ENCODE data around the gene ALKBH5.

Gene ALKBH5

DNA sequence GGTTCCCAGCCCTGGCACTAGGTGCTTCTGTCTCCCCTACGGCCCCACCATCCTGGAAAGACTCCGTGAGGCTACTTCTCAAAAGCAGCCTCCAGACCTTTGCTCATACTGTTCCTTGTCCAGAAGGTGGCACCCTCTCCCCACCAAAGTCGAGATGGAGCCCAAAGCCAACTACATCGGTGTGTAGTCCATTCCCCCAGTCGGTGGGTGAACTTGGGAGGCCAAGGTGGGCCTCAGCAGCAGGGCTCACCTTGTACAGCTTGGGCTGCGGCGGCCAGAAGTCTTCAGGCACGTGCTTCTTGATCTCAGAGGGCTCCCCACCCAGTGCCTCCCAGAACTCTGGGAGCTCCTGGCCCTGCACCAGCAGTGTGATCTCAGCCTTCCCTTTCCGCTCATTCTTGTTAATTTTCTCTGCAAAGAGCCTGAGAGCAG lies 64.7 kb downstream of the ALKBH5 start:
- DNase-seq = peak; percentile 72

DNA sequence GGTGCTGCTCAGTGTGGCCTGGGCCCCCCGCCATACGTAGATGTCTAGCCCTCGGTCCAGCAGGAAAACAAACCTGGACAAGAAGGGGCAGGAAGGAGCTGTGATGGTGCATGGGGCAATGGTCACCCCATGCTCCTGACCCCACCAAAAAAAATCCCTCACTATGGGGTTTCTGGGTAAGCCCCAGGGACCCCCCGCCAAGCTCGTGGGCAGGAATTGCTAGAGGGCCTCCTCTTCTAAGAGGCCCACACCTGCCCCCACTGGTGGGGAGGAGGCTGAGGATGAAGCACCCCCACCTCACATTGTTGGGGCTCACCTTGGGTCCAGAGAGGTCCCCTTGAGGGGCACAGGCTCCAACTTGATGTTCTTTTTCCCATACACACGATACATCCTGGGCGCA lies 65.2 kb downstream of the ALKBH5 start:
- no peak for DNase-seq

DNA sequence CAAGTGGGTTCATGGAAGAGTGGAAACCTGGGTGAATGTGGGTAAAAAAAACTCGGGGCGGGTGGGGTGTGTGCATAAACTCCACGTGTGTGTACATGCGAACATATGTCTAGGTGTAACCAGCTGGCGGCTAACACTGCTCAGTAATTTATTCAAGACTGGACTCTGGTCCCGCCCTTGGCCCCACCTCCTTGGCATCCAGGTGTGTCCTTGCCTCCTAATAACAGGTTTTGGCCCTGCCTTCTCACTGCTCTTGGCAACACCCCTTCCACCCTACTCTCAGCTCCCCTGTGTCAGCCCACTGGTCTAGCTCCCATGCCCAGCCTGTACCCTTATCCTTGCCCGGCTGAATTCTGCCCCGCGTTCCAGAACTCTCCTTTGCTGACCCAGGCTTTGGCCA lies 66.6 kb downstream of the ALKBH5 start:
- DNase-seq = no peak

DNA sequence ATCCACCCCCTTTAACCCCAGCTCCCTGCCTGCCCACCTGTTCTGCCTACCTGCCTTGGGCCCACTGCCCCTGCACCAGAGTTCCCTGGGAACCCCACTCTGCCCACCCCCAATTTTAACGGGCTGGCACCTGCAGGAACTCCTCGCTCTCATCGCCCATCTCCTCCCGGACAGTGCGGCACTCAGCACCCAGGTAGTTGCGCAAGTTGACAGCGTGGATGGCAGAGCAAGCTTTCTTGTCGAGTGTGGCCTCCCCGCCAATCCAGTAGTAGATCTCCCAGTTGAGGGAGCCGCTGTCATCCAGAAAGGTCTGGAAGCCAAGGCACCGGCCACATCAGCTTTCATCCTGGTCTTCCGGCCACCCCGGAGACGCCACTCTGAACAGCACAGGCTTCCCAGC lies 67.1 kb downstream of the ALKBH5 start:
- no peak for DNase-seq

DNA sequence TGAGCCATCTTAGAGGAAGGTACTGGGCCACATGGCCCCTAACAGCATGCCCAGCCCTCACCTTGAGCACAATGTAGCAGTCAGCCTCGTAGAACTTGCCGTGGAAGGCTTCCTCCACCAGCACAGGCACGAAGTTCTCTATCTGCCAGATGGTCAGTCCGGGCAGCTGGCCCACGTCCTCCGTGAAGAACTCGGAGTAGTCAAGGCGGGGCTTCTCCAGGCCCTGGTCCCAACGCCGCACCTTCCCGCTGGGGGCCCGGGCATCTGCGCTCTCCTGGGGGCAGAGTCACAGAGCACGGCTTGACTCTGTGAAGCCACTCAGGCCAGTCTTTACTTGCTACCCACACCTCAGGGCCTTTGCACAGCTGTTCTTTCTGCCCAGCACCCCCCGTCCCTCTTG lies 67.6 kb downstream of the ALKBH5 start:
- DNase-seq = no peak

DNA sequence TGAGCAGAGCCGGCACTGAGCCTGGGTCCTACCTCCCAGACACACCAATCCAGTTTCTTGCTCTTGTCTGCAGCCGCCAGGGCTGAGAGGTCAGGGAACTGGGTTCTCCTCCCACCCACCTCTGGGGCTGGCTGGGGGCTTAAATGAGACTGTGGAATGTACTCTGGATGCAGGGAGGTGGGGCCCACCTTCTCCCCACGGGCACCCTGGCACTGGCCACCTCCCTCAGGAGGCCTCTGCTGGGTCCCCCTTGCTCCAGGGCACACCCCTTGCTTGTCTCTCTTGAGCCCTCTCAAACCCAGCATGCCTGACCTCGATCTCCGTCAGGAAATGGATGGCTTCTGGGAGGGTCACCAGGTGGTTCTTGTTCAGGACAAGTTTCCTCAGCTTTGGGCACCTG lies 68.5 kb downstream of the ALKBH5 start:
- DNase-seq = no peak

DNA sequence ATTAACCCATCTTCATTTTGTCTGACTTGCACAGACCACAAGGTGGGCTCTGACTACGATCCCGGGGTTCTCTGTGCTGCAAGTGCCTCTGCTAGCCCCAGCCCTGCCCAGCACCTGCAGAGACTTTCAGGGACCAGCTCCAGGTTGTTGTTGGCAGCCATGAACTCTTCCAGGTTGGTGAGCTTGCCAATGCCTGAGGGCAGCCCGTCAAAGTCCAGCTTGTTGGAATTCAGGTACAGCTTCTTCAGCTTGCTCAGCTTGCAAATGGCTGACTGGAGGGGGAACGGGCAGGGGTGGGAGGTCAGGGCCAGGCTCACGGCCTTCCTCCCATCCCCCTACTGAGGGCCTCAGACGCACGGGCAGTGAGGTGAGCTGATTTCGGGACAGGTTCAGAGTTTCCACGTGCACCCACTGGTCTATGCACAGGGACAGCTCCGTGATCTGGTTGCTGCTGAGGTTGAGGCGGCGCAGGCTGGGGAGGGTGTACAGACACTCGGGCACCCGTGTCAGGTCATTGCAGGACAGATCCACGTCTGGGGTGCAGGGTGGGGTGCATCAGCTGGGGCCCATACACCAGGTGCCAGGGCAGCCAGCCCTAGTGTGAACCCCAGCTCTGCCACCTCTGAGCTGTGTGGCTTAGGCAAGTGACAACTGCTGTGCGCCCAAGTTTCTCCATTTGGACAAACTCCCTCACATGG lies 69.7 kb downstream of the ALKBH5 start:
- DNase-seq = no peak

DNA sequence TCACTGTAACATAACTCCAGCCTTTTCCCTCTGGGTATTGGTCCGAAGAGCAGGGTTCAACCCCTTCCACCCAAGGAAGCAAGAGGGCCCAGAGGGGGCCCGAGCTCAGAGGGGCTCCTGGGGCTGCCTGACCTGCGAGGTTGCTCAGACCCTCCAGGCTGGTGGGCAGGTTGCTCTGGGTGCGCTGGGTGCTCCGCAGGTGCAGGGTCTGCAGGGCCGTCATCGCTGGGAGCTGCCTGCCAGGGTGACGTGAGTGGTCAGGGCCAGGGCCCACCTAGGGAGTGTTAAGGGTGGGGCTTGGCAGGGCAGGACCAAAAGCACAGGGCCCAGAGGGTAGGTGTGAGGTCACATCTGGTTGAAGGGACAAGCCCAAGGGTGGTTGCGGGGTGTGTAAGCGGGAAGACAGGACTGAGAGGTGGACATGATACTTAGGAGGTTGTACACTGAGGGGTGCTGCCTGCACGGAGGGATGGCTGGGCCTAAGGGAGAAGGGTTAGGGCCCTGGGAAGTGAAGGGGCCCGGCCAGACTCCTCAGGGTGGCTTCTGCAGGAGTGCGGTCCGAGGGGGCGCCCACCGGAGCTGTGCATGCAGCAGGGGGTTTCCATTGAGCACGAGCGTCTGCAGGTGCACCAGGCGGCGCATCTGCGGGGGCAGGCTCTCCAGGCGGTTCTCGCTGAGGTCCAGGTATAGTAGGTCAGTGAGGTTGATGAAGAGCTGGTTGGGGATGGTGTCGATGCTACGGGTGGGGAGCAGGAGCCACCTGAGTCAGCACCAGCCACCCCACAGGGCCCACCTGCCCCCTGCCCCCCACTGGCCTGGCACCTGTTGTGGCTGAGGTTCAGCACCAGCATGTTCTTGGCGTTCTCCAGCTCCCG lies 70.6 kb downstream of the ALKBH5 start:
- no peak for DNase-seq

DNA sequence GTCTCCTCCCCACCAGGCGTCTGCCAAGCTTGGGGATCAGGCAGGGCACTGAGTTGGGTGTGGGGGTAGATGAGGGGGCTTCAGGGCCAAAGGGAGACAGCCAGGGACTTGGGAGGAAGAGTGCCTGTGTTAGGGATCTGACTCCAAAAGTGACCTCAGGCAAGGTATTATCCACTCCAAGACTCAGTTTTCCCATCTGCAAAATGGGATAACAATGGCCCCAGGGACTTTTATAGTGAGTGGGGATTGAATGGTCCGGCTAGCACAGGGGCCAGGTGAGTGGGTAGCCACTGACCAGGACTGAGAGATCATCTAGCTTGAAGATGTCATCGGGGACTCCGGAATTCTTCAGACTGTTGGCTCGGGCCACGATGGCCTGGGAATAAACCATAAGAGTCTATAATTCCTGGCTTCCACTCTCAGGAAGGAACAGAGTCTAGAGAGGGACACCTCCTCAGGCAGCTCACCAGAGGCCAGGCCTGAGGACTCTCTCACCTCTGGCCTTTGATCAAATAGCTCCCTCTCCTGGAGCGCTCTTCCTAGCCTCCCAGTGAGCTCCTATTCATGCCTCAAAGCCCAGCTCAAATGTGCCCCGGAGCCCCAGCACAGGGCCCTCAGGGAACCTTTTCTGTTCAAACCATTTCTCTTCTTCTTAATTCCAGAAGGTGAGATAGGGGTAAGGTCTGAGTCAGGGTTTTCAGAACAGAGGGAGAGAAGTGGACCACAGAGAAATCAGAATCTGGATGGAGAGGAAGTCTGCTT lies 71.4 kb downstream of the ALKBH5 start:
- no peak for DNase-seq

DNA sequence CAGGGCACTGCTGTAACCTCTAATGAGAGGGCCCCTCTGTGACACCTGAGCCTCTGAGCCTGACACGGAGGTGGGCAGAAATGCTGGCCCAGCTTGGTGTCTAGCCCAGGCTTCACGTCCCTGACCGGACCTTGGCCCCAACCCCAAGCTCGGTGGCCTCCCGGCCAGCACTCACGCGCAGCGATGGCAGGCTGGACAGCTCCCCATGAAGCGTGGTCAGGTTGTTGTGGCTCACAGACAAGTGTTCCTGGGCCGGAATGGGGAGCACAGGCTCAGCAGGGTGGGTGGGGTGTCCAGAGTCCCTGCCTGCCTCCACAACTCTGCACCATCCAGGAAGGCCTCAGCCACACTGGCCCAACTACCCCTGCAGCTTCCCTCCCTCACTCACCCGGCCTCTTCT lies 72.7 kb downstream of the ALKBH5 start:
- no peak for DNase-seq

DNA sequence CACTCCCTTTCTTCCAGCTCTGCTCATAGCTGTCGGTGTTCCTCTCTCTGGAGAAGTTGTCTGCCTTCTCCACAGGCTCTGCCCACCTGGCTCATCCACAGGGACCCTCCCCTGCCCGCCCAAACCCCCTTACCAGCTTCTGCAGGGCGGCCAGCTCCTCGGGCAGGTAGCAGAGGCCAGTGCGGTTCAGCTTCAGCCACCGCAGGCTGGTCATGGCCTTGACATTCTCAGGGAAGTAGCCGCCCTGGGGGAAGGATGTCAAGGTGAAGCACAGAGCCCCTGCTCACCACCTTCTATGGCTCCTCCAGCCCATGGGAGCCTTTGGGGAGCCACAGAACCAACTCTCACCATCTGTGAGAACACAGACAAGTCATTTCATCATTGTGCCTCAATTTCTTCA lies 73.1 kb downstream of the ALKBH5 start:
- DNase-seq = no peak

DNA sequence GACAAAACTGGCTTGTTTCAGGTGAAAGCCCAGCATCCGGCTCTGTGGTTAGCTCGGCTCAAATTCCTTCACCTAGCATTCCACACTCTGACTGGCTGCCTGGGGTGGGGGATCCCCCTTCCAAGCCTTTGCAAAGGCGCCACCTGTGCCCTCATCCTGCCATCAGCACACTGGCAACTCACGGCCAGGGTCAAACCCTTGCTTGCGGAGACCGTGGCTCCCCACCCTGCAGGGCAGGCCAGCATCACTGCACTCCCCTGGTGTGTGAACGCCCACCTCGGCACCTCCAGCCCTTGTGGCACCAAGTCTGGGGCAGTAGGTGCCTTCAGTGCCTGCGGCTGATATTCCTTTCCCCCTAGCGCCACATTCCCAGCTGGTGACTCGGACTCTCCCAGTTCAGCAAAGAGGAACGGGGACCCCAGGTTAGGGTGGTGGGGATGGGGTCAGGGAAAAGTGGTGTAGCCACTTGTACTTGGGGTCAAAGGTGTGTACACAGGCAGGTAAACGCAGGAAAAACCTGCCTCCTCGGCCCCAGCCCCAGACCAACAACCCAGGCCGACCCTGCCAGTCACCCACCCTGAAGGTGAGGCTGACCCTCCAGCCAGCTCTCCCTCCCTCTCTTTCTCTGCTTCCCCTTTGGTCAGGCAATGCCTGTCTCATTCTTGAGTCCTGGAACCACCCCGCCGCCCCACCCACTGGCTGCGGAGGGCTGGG lies 73.8 kb downstream of the ALKBH5 start:
- no peak for DNase-seq

DNA sequence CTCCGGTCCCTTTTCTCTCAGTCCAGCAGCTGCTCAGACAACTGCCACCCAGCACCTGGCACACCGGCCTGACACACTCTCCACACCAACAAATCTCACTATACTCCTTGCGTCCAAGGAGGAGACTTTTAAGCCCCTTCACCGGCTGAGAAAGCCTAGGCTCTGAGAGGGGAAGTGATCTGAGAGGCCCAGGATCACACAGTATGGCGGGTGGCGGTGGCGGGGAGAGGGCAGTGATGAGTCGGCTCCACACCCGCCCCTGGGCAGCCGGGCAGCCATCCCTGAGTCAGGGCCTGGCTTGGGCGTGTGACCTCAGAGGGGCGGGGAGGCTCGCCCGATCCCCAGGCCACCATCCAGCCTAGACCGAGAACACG lies 74.3 kb downstream of the ALKBH5 start:
- DNase-seq = peak; percentile 51

DNA sequence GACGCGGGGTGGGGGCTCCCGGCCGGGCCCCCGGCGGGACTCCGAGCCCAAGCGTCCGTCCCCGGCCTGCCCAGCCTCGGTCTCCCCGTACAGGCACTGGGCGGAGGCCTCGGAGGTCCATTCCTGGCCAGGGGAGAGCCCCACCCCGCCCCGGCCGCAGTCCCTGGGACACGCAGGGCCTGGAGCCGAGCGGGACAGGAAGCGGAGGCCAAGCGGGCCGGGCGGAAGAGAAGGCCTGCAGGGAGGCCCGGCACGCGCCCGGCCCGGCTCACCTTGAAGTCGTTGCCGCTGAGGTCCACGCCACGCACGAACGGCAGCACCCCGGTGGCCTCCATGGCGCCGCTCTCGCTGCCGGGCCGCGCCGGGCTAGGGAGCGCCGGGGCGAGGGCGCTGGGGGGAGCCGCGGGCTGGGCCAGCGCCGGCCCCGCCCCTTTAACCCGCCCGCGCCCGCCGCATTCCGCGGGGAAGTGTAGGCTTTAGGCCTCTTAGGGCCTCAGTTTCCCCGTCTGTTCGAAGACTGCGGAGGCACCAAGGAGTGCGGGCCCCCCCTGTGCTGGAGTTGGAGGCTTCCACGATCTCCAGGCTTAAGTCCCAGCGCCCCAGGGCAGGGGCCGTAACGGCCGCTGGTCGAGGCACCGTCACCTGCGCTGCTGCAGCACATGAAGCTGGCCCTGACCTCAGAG lies 74.9 kb downstream of the ALKBH5 start, which contains the start of gene FLII:
Gene FLII (minus strand): TSS at position 383 of the 683 bp plus-strand sequence. CDS start 48 bp downstream, at position 335.
- peak; percentile 53 for DNase-seq

All from stimulated activated CD4-positive, alpha-beta T cell treated with anti-CD3 and anti-CD28 coated beads, Interleukin-4, amount 100 ng/mL, for 24 hours (primary cell).